A549 (cell line): ENCODE results near the gene GTPBP1. TPM values are rescaled to one million over a fixed set of nuclear protein-coding genes. Genes with fewer than 3 reads are reported as not detected.

ENCODE experiments used
- ATAC-seq, 2 experiments: fragments of 200-7000 bp in 1 of 2; fragments of >200 bp in 1 of 2; cut with Nextera tagmentation in 1 of 2; cut with Tn5 transposase in 1 of 2; 3 replicates each; pipeline versions ENCODE4 v1.8.0 to v1.9.1; 2018 to 2020; ENCODE audit warnings: mild to moderate bottlenecking in 1 of 2, moderate library complexity in 1 of 2
- CTCF ChIA-PET: fragments of 300-600 bp; sonication (Branson Sonifier 250); formaldehyde crosslinking; extraction: SDS; loops from one replicate; lab custom pipeline; 2021; ENCODE audit warnings: antibody characterized with exemption, inconsistent platforms; lab: Yijun Ruan, JAX
- POLR2A ChIA-PET: fragments of 350-600 bp; formaldehyde crosslinking; extraction: SDS; loops from one replicate; lab custom pipeline; 2021; ENCODE audit warnings: antibody characterized with exemption, inconsistent platforms; lab: Yijun Ruan, JAX
- DNase-seq, 2 experiments: peaks; one replicate each; pipeline versions ENCODE4 v3.0.0 to v3.0.0-alpha.2; 2011 to 2016; ENCODE audit warnings: low read depth in 1 of 2, low spot score in 1 of 2
- FAIRE-seq: peaks from 2 replicates; lab custom pipeline; 2011; peaks lifted over from hg19 to GRCh38; lab: Jason Lieb, UNC
- H3K27ac ChIP-seq, 2 experiments: fragments of >200 bp; sonication (Bioruptor Twin); formaldehyde crosslinking; 3 replicates each; pipeline ENCODE4 v1.5.1; 2016 to 2017
- H3K4me1 ChIP-seq: fragments of >200 bp; sonication (Bioruptor Twin); formaldehyde crosslinking; 3 replicates; pipeline ENCODE4 v1.6.1; 2016
- H3K4me2 ChIP-seq: fragments of >200 bp; sonication (Bioruptor Twin); formaldehyde crosslinking; 3 replicates; pipeline ENCODE4 v1.6.1; 2016
- H3K4me3 ChIP-seq: fragments of >200 bp; sonication (Bioruptor Twin); formaldehyde crosslinking; 3 replicates; pipeline ENCODE4 v1.5.1; 2016
- H3K9me3 ChIP-seq: fragments of >200 bp; sonication (Bioruptor Twin); formaldehyde crosslinking; 3 replicates; pipeline ENCODE4 v1.6.1; 2016
- ATOH8 ChIP-seq: fragments of 250-450 bp; sonication (Bioruptor Pico); IDR thresholded peaks from 2 replicates; pipeline ENCODE4 v1.5.0; 2020; ENCODE audit warnings: low read depth, mild to moderate bottlenecking, moderate library complexity
- CBX2 ChIP-seq: fragments of 200-600 bp; sonication (generic); IDR thresholded peaks from 2 replicates; pipeline ENCODE4 v1.6.1; 2016; ENCODE audit warnings: low read depth, mild to moderate bottlenecking, borderline replicate concordance
- CBX8 ChIP-seq: fragments of 200-600 bp; sonication (generic); IDR thresholded peaks from 2 replicates; pipeline ENCODE4 v1.6.1; 2016
- CEBPB ChIP-seq, 2 experiments: fragments of >200 bp in 1 of 2; sonication (Bioruptor Twin) in 1 of 2; formaldehyde crosslinking in 1 of 2; IDR thresholded peaks; 2 replicates each; pipeline ENCODE4 v1.6.1; 2012 to 2016
- CHD2 ChIP-seq: fragments of 150-350 bp; IDR thresholded peaks from 2 replicates; pipeline ENCODE4 v1.6.1; 2014; ENCODE audit warnings: low read length; ENCODE audit not compliant: partially characterized antibody
- EHMT2 ChIP-seq: fragments of 200-600 bp; sonication (generic); IDR thresholded peaks from 2 replicates; pipeline ENCODE4 v1.6.1; 2016; ENCODE audit warnings: antibody characterized with exemption, low read depth, mild to moderate bottlenecking, moderate library complexity
- FOSB ChIP-seq: fragments of 250-450 bp; sonication (Bioruptor Pico); IDR thresholded peaks from 2 replicates; pipeline ENCODE4 v1.5.0; 2020; ENCODE audit warnings: mild to moderate bottlenecking, moderate library complexity
- FOSL2 ChIP-seq, 2 experiments: fragments of 450-650 bp in 1 of 2; fragments of >200 bp in 1 of 2; sonication (Bioruptor Twin) in 1 of 2; formaldehyde crosslinking; IDR thresholded peaks; 2 replicates each; pipeline versions ENCODE4 v1.5.0 to v1.6.1; 2016 to 2020; ENCODE audit warnings: mild to moderate bottlenecking in 1 of 2, moderate library complexity in 1 of 2
- FOXS1 ChIP-seq: fragments of 250-450 bp; sonication (Bioruptor Pico); IDR thresholded peaks from 2 replicates; pipeline ENCODE4 v1.5.0; 2020; ENCODE audit warnings: mild to moderate bottlenecking, moderate library complexity
- GATA3 ChIP-seq: IDR thresholded peaks from 2 replicates; pipeline ENCODE4 v1.6.1; 2012; ENCODE audit warnings: borderline replicate concordance
- HOXA7 ChIP-seq: fragments of 250-450 bp; sonication (Bioruptor Pico); IDR thresholded peaks from 2 replicates; pipeline ENCODE4 v1.5.0; 2020; ENCODE audit warnings: mild to moderate bottlenecking, moderate library complexity
- JUN ChIP-seq, 2 experiments: fragments of >200 bp; sonication (Bioruptor Twin); formaldehyde crosslinking; IDR thresholded peaks; 2 replicates in 1 of 2; 3 replicates in 1 of 2; pipeline ENCODE4 v1.6.1; 2016 to 2017
- JUNB ChIP-seq: fragments of >200 bp; sonication (Bioruptor Twin); formaldehyde crosslinking; IDR thresholded peaks from 2 replicates; pipeline ENCODE4 v1.6.1; 2016
- KDM1A ChIP-seq: fragments of 200-600 bp; sonication (generic); IDR thresholded peaks from 2 replicates; pipeline ENCODE4 v1.6.1; 2016; ENCODE audit warnings: low read depth, mild to moderate bottlenecking
- KDM5A ChIP-seq: fragments of 200-600 bp; sonication (generic); IDR thresholded peaks from 2 replicates; pipeline ENCODE4 v1.6.1; 2016; ENCODE audit warnings: antibody characterized with exemption, mild to moderate bottlenecking
- MYC ChIP-seq: IDR thresholded peaks from 2 replicates; pipeline ENCODE4 v1.6.1; 2012; ENCODE audit warnings: mild to moderate bottlenecking, inconsistent platforms, low read length, improper control_type of control experiment, borderline replicate concordance
- NFE2L2 ChIP-seq: fragments of 150-350 bp; conservative IDR thresholded peaks from 2 replicates; pipeline ENCODE4 v1.6.1; 2014; ENCODE audit warnings: low read length
- PBX3 ChIP-seq: IDR thresholded peaks from 2 replicates; pipeline ENCODE4 v1.6.1; 2012
- POLR2AphosphoS2 ChIP-seq: conservative IDR thresholded peaks from 2 replicates; pipeline ENCODE4 v1.6.1; 2012; ENCODE audit warnings: low read length, improper control_type of control experiment, inconsistent platforms
- RARB ChIP-seq: fragments of 250-450 bp; sonication (Bioruptor Pico); IDR thresholded peaks from 2 replicates; pipeline ENCODE4 v1.8.0; 2021; ENCODE audit warnings: mild to moderate bottlenecking, moderate library complexity
- RCOR1 ChIP-seq: fragments of 150-350 bp; IDR thresholded peaks from 2 replicates; pipeline ENCODE4 v1.6.1; 2014; ENCODE audit warnings: antibody characterized with exemption, low read length, low read depth
- RFX5 ChIP-seq: fragments of 450-650 bp; IDR thresholded peaks from 2 replicates; pipeline ENCODE4 v1.7.1; 2014; ENCODE audit warnings: antibody characterized with exemption, mild to moderate bottlenecking, moderate library complexity
- SMC3 ChIP-seq: fragments of >200 bp; sonication (Bioruptor Twin); formaldehyde crosslinking; IDR thresholded peaks from 3 replicates; pipeline ENCODE4 v1.6.1; 2018; ENCODE audit warnings: inconsistent platforms
- SREBF2 ChIP-seq: fragments of 450-650 bp; IDR thresholded peaks from 2 replicates; pipeline ENCODE4 v1.6.1; 2014; ENCODE audit warnings: mild to moderate bottlenecking, moderate library complexity
- TFCP2L1 ChIP-seq: fragments of 250-450 bp; sonication (Bioruptor Pico); IDR thresholded peaks from 2 replicates; pipeline ENCODE4 v1.5.0; 2021; ENCODE audit warnings: mild to moderate bottlenecking
- USF2 ChIP-seq: fragments of 450-650 bp; IDR thresholded peaks from 2 replicates; pipeline ENCODE4 v1.6.1; 2014; ENCODE audit warnings: antibody characterized with exemption
- ZFP36 ChIP-seq: fragments of 450-650 bp; IDR thresholded peaks from 2 replicates; pipeline ENCODE4 v1.6.1; 2014; ENCODE audit warnings: borderline replicate concordance; ENCODE audit not compliant: partially characterized antibody
- WGBS: methylation state at CpG from one replicate; pipeline ENCODE4 v1.1.6; 2017; ENCODE audit errors: missing lambda C conversion rate; 5-methylcytosine and 5-hydroxymethylcytosine counted together
- polyA plus RNA-seq, 4 experiments: library from polyadenylated mRNA; depleted of rRNA in 3 of 4; stranded (reverse); fragments of >200 nt; fragmentation: RNase III in 1 of 4; extraction: RNeasy Plus Mini Kit Qiagen cat#74134 plus additional on column Dnase treatment in 1 of 4; gene quantifications; 2 replicates in 3 of 4; 3 replicates in 1 of 4; pipeline ENCODE4 v1.2.3, GENCODE V29; 2011 to 2017

Gene GTPBP1
- polyA plus RNA-seq, 2 of the 4 experiments (the other 2 are of a cell fraction): 9.0 to 15.1 TPM

DNA sequence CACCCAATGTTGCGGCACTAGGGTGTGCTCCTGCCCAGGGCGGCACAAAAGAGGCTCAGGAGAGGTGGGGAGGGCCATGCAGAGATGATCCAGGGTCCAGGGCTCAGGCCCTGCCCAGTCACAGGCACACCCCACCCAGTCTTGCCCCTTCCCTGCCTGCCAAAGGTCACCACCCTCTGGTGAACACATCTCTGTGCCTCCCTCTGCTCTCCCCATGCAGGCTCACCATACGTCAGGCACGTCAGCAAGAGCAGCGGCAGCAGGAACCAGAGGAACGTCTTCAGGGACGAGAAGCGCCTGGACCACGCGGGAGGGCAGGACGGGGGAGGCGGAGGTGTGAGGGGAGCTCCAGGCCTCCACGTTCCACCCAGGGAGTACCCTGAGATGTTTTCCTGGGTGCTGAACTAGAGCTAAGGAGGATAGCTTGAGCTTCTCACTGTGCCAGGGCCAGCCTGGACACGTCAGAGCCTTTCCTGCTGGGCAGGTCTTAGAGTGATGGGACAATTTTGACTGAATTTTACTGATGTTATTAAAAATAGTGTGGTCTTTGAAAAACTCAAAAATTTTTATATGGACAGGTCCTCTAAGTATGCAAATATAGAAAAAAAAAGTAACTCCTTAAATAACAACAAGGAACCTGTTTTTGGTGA is 42.9 kb downstream of the GTPBP1 start:
- ATAC-seq: no peak
- FAIRE-seq: no peak
- H3K4me1 ChIP-seq: no peaks in the 10 kb centered on the region
- CTCF ChIA-PET: interaction anchor here (1.0 to 3.8 kb wide), 5 partner anchors 15 to 374 kb away, joined by 3 to 27 read pairs (median 5); no protein-coding TSS in a partner anchor
- no peak overlapping the region for H3K4me3 ChIP-seq
- TF ChIP-seq ZFP36 (no peak), CHD2 (no peak), KDM1A (no peak), KDM5A (no peak), JUNB (no peak), RFX5 (no peak), CEBPB (IDR thresholded peaks at IDR 0.05) (no peak), SREBF2 (no peak), JUN (IDR thresholded peaks at IDR 0.05) (no peak), MYC (no peak), SMC3 (no peak), FOSB (CRISPR knock-in tag) (no peak), CBX2 (no peak), POLR2AphosphoS2 (no peak)
- TF ChIP-seq, all 56 proteins: peak for 0
- no peaks in the 10 kb centered on the region for H3K9me3 ChIP-seq
- no peak for DNase-seq
- no peak overlapping the region; a peak in 1 of 6 replicates for H3K27ac ChIP-seq
- POLR2A ChIA-PET: no interaction called here
- 95% methylated on average over 6 of the region's 14 CpGs for whole genome bisulfite sequencing
- H3K4me2 ChIP-seq: no peak overlapping the region

DNA sequence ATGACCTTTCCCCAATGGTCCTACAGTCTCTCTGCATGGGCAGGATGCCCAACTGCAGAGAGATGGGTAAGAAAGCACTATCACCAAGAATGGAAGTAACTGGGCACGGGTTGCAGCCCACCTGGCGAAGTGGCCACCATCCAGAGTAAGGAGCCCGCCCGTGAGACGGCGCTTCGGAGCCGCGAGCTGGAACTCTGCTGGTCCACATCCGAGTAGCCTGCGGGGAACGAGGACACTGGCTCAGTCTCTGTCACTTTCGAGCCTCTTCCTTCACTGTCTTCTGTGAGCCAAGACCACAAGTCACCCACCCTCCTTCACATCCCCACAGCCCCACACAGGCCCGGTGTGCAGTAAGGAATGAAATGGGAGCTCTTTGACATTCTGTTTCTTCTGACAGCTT is 44.4 kb downstream of the GTPBP1 start:
- ATAC-seq: no peak
- DNase-seq: no peak
- no peak for TF ChIP-seq RCOR1
- no peak for TF ChIP-seq USF2
- TF ChIP-seq PBX3: no peak
- TF ChIP-seq ATOH8: no peak
- no peak for TF ChIP-seq RFX5
- TF ChIP-seq NFE2L2: no peak
- TF ChIP-seq HOXA7 (CRISPR knock-in tag): no peak
- TF ChIP-seq TFCP2L1 (CRISPR knock-in tag): no peak
- no peak for TF ChIP-seq FOXS1 (CRISPR knock-in tag)
- no peak for TF ChIP-seq RARB (CRISPR knock-in tag)
- no peak for TF ChIP-seq POLR2AphosphoS2
- no peak for TF ChIP-seq CBX8
- TF ChIP-seq FOSL2 (IDR thresholded peaks at IDR 0.05): no peak
- no peak for TF ChIP-seq FOSL2 (CRISPR knock-in tag; IDR thresholded peaks at IDR 0.05)
- no peak for TF ChIP-seq CBX2
- no peak for TF ChIP-seq EHMT2
- no peak for TF ChIP-seq GATA3
- no peak for TF ChIP-seq KDM1A
- TF ChIP-seq, all 56 proteins: peak for 0
- Histone ChIP-seq H3K4me2 (no peak overlapping the region), H3K4me1 (peaks cover 12% of the 10 kb centered on the region), H3K27ac (no peak overlapping the region), H3K9me3 (no peaks in the 10 kb centered on the region), H3K4me3 (no peak overlapping the region)
- FAIRE-seq: no peak
- WGBS: 97% methylated on average over 14 of the region's 14 CpGs
- POLR2A ChIA-PET: no interaction called here
- CTCF ChIA-PET: interaction anchor here (0.8 to 2.7 kb wide), 6 partner anchors 16 to 253 kb away, joined by 3 to 6 read pairs (median 5); no protein-coding TSS in a partner anchor
